Eye (tissue), 1 donor: ENCODE results near the gene PCED1B.
"Not testable (repeated sequence)": the region's sequence is repeated elsewhere in the genome, so short reads cannot be mapped to it uniquely, and the experiment has no call there.

Source experiments
- DNase-seq: peaks from one replicate; pipeline ENCODE4 v3.0.0-alpha.2; 2015

Gene PCED1B

DNA sequence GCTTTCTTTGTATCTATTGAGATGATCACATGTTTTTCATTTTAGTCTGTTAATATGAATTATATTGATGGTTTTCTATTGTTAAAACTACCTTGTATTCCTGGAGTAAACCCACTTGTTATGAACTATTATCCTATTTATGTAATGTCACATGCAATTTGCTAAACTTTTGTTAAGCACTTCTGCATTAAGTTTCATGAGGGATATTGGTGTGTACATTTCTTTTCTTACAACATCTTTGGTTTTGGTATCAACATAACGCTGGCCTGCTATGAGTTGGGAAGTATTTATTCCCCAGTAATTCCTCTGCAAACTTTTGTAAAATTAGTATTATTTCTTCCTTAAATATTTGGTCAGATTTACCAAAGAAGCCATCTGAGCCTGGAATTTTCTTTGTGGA is 46.8 kb downstream of the PCED1B start:
- DNase-seq: no peak

DNA sequence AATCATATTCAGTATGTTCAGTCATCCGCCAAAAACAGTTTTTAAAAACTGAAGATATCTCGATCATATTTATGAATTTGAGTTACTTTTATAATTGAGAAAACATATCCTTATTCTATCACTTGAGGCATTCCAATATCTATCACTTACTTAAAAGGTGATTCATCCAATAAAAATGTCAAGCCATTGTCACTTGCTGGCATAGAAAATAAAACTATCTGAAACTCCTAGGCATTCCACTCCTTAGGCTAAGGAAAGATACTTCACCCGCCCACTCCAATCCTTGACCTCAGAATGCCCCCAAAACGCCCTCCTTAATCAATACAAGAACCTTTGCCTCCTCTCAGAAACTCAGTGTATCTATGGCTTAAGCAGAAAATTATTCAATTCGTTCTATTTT is 51.6 kb downstream of the PCED1B start:
- no peak for DNase-seq

DNA sequence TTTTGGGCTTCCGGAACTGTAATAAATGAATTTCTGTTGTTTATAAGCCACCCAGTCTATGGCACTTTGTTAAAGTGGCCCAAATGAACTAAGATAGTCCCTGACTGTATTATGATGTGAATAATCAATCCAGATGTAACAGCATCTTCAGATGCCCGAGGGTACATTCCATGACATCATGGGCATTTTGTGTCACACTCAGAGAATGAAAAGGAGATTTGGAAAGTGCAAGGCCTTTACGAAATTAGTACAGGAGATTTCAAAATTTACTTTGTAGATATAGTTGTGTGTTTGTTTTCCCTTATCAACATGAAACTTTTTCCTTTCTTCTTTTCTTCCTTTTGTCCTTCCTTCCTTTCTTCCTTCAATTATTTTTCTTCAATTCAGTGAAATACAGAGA is 54.6 kb downstream of the PCED1B start:
- DNase-seq: no peak

DNA sequence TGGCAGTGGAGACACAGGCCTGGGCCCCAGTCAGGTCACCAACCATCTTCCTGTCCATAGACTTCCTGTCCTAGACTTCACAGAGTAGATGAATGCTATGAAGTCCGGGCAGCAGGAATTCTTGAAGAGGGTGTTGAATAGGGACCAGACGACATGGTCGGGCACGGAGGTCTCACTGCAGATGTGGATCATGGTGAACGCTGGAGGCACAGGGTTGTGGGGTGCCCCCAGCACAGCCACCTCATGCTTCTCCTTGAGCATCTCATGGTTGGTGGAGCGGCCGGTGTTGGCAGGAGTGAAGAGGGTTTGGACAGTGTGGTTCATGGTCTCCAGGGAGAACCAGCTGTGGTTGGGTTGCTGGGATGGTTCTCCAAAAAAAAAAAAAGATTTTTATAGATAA is 56.2 kb downstream of the PCED1B start:
- DNase-seq: no peak

DNA sequence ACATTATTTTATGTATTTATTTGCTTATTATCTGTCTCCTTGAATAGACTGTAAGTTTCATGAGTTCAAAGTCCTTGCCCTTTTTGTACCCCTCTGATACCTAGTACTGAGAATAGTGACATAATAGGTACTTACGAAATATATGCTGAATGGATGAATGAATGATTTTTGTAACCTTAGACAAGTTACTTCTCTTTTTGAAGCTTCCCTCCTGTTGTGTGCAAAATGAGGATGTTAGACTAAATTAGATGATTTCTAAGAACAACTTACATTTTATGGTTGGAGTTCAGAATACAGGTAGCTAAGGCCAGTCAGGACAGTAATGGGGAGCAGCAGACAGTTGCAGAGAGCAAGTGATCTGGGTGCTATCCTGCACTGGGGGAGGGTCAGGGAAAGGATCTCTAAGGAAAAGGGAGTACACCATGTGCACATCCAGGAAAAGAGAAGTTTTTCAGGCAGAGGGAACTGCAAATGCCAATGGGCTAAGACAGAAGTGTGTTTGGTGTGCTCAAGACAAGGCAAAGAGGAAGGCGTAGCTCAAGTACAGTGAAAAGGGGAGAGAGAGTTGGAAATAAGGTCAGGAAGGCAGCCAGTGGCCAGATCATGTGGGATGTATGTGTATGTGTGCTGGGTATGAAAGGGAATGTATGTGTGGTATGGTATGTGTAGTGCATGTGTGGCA is 59.7 kb downstream of the PCED1B start:
- no peak for DNase-seq

DNA sequence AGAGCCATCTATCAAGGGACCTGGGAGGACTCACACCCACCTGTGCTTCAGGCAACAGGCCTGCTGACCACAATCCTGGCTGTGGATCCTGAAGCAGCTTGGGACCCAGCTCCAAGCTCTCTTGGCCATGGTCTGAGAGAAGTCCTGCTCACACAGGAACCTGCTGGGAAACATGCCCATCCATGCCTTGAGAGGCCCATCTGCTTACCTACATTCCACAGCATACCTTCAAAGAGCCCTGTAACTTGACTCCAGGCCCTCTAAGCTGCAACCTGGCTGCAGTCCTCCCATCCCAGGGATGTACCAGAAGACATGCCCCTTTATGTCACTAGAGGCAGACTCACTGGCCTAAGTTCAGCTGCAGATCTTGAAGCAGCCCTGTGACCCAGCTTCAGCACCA is 62.0 kb downstream of the PCED1B start:
- DNase-seq: no peak

DNA sequence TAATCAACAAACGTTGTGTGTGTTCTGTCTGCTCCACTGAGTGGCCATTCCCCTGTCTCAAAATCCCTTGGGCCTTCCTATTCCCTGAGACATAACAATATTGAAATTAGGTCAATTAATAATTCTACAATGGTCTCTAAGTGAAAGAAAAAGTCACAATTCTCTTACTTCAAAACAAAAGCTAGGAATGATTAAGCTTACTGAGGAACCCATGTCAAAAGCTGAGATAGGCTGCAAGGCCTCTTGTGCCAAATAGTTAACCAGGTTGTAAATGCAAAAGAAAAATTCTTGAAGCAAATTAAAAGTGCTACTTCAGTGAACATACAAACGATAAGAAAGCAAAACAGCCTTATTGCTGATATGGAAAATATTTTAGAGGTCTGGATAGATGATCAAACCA is 65.3 kb downstream of the PCED1B start:
- no peak for DNase-seq

DNA sequence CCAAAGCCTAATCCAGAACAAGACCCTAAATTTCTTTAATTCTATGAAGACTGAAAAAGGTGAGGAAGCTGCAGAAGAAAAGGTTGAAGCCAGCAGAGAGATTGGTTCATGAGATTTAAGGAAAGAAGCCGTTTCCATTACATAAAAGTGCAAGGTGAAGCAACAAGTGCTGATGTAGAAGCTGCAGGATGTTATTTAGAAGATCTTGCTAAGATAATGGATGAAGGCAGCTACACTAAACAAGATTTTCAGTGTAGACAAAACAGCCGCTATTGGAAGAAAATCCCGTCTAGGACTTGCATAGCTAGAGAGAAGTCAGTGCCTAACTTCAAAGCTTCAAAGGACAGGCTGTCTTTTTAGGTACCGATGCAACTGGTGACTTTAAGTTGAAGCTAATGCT is 65.8 kb downstream of the PCED1B start:
- DNase-seq: no peak

DNA sequence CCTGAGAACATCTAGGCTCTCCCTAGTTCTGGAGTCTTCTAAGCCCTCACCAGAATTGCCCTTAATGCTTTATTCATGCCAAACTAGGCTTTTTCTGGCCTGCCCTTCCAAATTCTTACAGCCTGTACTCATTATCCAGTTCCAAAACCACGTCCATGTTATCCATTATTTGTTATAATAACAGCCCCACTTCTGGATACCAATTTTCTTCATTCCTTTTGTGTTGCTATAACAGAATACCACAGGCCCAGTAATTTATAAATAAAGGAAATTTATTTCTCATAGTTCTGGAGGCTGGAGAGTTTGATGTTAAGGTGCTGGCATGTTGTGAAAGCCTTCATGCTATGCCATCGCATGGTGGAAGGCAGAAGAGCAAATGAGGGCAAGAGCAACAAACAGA is 68.3 kb downstream of the PCED1B start:
- DNase-seq: no peak

DNA sequence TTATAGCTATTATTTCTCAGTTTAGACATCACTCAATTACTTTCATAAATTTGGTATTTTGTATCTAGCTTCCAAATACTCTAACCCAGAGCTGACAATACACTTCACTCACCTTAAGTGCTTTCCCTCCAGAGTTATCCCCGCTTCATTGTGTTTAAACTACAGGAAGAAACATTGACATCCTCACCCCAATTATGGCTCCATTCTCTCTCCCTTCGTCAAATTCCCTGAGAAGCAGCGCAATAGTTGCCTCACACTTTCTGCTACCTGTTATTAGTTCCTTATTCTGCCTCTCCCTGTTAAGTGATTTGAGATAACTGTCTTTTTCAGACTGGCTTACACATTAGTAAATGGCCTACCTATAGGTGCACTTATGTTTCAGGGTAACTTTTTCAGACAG is 69.7 kb downstream of the PCED1B start:
- DNase-seq: no peak

DNA sequence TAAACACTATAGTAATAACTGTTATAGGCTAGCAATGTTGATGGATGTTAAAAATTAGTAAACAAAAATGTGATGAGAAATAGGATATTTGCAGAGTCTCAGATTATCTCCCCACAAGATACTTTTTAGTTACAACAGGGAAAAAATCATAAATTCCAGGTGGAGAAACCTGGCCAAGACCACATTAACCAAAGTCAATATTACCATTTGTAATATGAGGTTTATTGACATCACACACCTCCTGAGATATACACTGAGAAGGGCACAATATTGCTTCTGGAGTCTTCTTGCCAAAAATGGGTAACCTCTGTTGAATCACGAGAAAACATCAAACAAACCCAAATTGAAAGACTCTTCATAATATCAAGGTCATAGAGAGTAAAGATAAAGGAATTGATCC is 72.7 kb downstream of the PCED1B start:
- no peak for DNase-seq

DNA sequence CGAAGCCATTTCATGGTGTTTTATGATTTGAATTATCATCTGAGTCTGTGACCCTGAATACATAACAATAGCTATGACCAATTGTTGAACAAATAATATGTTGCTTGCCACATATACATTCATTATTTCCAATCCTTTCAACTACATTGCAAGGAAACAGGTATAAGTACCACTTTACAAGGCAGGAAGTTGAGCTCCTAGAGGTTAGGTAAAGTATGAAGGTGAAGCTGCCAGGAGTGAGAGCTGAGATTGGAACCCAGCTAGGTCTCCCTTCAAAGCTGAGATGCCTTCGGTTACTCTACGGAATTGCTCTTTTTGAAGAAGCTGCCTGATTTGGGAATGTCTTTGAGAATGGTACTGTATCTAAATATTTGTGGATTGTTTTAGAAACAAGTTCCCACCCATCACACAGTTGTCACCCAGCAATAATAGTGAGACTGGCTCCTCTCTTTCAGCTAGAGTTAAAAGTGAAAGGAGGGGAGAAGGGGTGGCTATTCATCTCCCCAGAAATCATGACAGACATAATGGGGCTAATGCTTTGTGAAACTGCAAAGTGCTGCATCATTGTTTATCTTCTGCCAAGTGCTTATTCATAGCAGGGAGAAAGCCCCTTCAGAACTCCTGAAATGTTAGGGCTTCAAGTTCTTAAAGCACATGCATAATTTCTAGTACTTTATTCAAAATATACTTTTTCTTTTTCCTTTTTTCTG is 76.2 kb downstream of the PCED1B start:
- DNase-seq: peak; percentile 14

DNA sequence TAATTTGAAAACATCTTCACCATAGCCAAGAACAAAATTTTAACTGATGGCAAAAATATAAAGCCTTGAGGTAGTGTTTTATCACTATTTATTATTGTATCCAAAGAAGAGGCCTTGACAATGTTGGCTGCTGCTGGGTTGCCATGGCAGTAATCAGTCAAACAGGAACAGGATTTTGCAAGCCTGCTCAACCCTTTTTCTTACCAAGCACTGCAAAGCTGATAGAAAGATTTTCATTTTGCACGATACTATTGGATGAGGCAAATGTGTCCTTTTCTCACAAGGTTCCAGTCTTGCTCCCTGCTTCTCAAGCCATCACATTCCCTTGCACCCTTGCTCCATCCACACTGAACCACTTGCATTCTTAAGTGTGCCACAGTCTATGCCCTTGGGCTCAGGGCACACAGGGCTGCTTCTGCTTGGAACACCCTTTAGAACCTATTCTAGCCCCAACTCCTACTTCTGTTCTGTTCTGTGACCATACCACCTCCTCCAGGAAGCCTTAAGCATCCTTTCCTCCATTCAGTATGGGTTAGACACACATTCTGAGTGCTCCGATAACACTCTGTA is 76.8 kb downstream of the PCED1B start:
- DNase-seq: peak; percentile 14

DNA sequence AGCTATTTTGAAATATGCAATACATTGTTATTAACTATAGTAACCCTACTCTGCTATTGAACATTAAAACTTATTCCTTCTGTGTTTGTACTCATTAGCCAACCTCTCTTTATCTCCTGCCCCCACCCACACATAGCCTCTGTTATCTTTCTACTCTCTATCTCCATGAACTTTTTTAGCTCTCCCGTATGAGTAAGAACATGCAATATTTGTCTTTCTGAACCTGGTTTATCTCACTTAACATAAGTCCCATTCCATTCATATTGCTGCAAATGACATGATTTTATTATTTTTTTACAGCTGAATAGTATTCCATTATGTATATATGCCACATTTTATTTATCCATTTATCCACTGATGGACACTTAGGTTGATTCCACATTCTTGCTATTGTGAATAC is 79.4 kb downstream of the PCED1B start:
- no peak for DNase-seq

DNA sequence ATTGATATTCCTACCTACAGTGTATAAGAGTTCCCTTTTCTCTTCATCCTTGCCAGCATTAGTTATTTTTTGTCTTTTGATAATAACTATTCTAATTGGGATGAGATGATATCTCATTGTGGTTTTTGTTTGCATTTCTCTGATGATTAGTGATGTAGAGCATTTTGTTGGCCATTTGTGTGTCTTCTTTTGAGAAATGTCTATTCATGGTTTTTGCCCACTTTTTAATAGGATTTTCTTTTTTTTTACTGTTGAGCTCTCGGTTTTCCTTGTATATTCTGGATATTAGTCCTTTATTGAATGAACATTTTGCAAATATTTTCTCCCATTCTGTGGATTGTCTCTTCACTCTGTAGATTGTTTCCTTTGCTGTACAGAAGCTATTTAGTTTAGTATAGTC is 79.9 kb downstream of the PCED1B start:
- no peak for DNase-seq

DNA sequence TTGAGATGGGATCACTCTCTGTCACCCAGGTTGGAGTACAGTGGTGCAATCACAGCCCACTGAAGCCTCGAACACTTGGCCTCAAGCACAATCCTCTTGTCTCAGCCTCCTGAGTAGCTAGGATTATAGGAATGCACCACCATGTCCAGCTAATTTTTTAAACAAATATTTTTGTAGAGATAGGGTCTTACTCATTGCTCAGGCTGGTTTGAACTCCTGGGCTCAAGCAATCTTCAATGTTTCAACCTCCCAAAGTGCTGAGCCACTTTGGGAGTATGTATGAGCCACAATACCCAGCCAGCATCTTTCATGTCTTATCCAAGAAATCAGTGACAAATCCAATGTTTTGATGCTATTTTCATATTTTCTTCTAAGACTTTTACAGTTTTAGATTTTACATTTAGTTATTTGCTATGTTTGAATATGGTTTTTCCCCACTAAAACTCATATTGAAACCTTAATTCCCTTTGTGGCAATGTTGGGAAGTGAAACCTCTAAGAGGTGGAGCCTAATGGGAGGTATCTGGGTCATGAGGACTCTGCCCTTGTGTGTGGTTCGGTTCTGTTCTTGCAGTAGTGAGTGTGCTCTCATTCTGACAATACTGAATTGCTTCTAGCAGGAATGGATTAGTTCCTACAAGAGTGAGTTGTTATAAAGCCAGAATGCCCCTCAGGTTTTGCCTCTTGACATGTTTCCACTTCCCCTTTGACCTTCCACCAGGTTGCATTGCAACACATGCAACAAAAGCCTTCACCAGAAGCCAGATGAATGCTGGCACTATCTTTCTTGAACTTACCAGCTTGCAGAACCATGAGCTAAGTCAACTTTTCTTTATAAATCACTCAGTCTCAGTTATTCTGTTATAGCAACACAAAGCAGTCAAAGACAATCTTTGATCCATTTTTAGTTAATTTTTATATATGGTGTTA is 81.2 kb downstream of the PCED1B start:
- no peak for DNase-seq

DNA sequence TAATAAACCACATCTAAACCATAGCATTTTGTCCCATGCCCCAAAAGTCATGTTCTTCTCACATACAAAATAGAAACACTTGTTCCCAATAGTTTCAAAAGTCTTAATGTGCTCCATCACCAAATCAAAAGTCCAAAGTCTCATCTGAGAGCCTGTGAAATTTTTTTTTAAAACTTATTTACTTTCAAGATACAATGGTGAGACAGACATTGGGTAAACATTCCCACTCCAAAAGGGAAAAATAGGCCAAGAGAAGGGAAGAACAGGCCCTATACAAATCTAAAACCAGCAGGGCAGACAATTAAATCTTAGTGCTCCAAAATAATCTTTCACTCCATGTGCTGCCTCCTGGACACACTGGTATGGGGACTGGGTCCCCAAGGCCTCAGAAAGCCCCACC is 84.7 kb downstream of the PCED1B start:
- no peak for DNase-seq

DNA sequence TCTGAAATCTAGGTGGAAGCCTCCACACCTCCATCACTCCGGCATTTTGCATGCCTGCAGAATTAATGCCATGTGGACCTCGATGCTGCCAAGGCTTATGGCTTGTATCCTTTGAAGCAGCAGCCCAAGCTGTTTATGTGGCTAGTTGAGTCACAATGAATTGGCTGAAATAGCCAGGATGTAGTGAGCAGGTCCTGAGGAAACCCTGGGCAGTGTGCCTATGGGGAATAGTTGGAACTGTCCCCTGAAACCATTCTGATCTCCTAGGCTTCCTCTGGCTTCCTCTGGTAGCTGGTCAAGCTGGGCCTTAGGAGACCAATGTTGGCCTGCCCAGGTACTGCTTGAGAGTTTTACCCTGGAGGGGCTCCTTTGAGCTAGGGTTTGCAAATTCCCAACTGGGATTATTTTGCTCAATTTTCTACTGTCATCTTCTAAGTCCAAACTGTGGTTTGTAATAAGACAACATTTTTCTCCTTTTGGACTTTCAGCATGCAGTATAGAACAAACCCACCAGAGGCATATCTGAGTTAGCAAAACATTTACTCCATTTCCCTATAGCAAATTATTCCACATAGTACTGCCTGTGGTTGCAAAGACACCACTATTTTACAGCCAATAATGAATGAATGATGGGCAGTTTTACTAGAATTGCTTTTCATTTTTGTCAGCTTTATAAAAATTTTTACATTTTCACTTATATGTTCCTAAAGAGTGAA is 85.5 kb downstream of the PCED1B start:
- DNase-seq: no peak

DNA sequence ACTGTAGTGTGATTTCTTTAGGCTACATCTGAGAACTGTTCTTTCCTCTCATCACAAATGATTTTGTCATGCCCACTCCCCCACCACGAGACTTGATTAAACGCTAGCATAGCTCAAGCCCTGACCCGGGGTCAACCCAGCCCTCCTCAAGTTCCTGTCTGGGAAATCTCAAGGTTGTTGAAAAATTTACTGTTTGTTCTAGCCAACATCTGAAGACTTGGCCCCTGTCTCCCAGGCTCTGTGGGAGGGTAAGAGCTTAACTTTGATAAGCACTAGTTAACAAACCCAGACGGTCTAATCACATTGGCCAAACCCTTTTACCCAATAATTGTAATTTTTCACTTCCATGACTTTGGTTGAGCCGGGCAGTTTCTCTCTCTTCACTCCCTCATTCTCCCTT is 86.5 kb downstream of the PCED1B start:
- no peak for DNase-seq

DNA sequence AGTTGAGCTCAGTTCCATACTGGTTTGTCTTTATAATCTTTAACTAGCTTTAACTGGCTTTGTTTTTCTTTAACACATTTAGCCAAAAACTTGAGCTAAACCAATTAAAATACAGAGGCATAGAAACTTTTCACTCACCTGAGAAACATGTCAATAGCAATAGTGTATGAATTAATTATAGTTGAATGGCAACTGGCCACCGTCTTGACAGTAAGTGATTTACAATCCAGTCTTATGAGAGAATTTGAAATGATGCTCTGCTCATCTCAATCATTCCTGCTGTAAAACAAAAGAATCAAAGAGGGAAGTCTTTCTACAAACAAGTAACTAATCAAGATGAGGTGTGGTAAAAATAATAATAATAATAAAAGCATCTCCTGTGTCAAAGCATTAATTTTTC is 86.9 kb downstream of the PCED1B start:
- DNase-seq: no peak

DNA sequence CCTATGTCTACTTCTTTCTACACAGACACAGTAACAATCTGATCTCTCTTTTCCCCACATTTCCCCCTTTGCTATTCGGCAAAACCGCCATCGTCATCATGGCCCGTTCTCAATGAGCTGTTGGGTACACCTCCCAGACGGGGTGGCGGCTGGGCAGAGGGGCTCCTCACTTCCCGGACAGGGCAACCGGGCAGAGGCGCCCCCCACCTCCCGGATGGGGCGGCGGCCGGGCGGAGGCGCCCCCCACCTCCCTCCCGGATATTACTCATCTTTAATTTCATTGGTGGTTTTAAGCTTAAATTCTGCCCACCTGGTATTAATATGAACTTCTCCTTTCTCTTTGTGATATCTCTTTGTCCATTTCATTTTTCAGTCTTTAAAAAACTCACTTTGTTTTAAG is 90.9 kb downstream of the PCED1B start:
- not testable (repeated sequence) for DNase-seq

DNA sequence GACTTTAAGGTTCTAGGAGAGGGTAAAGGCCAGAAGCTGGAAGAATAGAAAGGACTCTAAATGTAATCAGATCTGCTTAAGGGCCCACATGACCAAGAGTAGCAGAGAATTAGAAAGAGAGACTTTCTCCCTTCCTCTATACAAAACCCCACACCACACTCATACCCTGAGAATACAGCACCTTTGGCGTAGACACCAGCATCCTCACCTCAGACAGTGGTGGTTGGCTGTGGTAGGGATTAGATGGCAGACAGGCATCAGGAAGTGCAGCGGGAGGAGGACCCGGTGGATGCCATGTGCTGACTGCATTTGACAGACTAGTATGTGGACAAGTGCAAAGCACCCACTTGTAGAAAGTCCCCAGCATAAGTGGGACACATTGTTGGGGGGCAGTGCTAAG is 98.6 kb downstream of the PCED1B start:
- no peak for DNase-seq
